GM12878 (cell line): ENCODE measurements around the gene NSD2. TPM values are rescaled to one million over a fixed set of nuclear protein-coding genes. Genes with fewer than 3 reads are reported as not detected.
A peak's percentile ranks its signal among the peaks of the same experiment; 100 is the strongest.

Experiments
- ATAC-seq: fragments of 200-7000 bp; cut with Tn5 transposase; 3 replicates; pipeline ENCODE4 v1.9.1; 2020; ENCODE audit warnings: mild to moderate bottlenecking, moderate library complexity
- BruUV-seq: library from RNA; stranded (reverse); fragments of 400-500 nt; replicated peaks from 2 replicates; lab custom pipeline; 2021; lab: Mats Ljungman, UMichigan
- CTCF ChIA-PET: fragments of 300-600 bp; sonication (Branson Sonifier 250); formaldehyde crosslinking; extraction: SDS; loops from one replicate; lab custom pipeline; 2021; ENCODE audit warnings: inconsistent platforms; lab: Yijun Ruan, JAX
- POLR2A ChIA-PET: fragments of 350-600 bp; formaldehyde crosslinking; extraction: SDS; loops from one replicate; lab custom pipeline; 2021; ENCODE audit warnings: inconsistent platforms; lab: Charles Lee
- RAD21 ChIA-PET: fragments of 300-600 bp; sonication (Branson Sonifier 250); formaldehyde crosslinking; loops from one replicate; lab custom pipeline; 2023; ENCODE audit warnings: antibody characterized with exemption; ENCODE audit not compliant: unreplicated experiment; lab: Charles Lee
- SMC1A ChIA-PET: fragments of 300-600 bp; sonication (Branson Sonifier 250); formaldehyde crosslinking; loops from one replicate; lab custom pipeline; 2023; ENCODE audit not compliant: unreplicated experiment, uncharacterized antibody; lab: Charles Lee
- DNase-seq: peaks from one replicate; pipeline ENCODE4 v3.0.0-alpha.2; 2011; ENCODE audit warnings: low read depth, low spot score
- FAIRE-seq: peaks from 3 replicates; lab custom pipeline; 2011; peaks lifted over from hg19 to GRCh38; lab: Jason Lieb, UNC
- H2AFZ ChIP-seq: 2 replicates; pipeline ENCODE4 v1.6.0; 2011; ENCODE audit warnings: low read depth, low read length, control low read depth; ENCODE audit not compliant: control insufficient read depth
- H3K27ac ChIP-seq: 2 replicates; pipeline ENCODE4 v1.5.1; 2011; ENCODE audit warnings: control low read depth; ENCODE audit not compliant: control insufficient read depth, insufficient read depth
- H3K27me3 ChIP-seq, 2 experiments: replicated peaks in 1 of 2; 2 replicates each; pipeline versions ENCODE4 v1.6.0 to v1.6.1; 2011; ENCODE audit warnings: low read length in 1 of 2; ENCODE audit not compliant: control insufficient read depth in 2 of 2, insufficient read depth in 2 of 2
- H3K36me3 ChIP-seq, 2 experiments: 2 replicates each; pipeline ENCODE4 v1.5.1; 2011; ENCODE audit warnings: low read length in 1 of 2; ENCODE audit not compliant: control insufficient read depth in 2 of 2, insufficient read depth in 2 of 2
- H3K4me1 ChIP-seq: 2 replicates; pipeline ENCODE4 v1.6.1; 2011; ENCODE audit warnings: mild to moderate bottlenecking, low read length, moderate library complexity, mixed read lengths; ENCODE audit not compliant: control insufficient read depth, insufficient read depth
- H3K4me2 ChIP-seq: 2 replicates; pipeline ENCODE4 v1.6.0; 2011; ENCODE audit warnings: control low read depth; ENCODE audit not compliant: control insufficient read depth, insufficient read depth
- H3K4me3 ChIP-seq: fragments of 200-600 bp; sonication (generic); 2 replicates; pipeline ENCODE4 v1.5.1; 2016
- H3K79me2 ChIP-seq: 2 replicates; pipeline ENCODE4 v1.6.0; 2011; ENCODE audit warnings: low read length; ENCODE audit not compliant: control insufficient read depth, insufficient read depth
- H3K9ac ChIP-seq: 2 replicates; pipeline ENCODE4 v1.8.0; 2011; ENCODE audit warnings: low read length, control low read depth, mixed read lengths; ENCODE audit not compliant: control insufficient read depth, insufficient read depth
- H3K9me3 ChIP-seq: replicated peaks from 3 replicates; pipeline ENCODE4 v1.5.1; 2011; ENCODE audit warnings: mild to moderate bottlenecking, low read length; ENCODE audit not compliant: control insufficient read depth, insufficient read depth
- H4K20me1 ChIP-seq: 2 replicates; pipeline ENCODE4 v1.6.0; 2011; ENCODE audit not compliant: control insufficient read depth, insufficient read depth
- ETV6 ChIP-seq, 2 experiments: fragments of 450-650 bp in 1 of 2; IDR thresholded peaks in 1 of 2; conservative IDR thresholded peaks in 1 of 2; 2 replicates each; pipeline ENCODE4 v1.6.1; 2014; ENCODE audit warnings: antibody characterized with exemption in 1 of 2, borderline replicate concordance in 1 of 2, low read depth in 1 of 2, mild to moderate bottlenecking in 1 of 2, moderate library complexity in 1 of 2
- NFXL1 ChIP-seq: fragments of 450-650 bp; IDR thresholded peaks from 2 replicates; pipeline ENCODE4 v1.6.1; 2017; ENCODE audit warnings: antibody characterized with exemption, mild to moderate bottlenecking, borderline replicate concordance
- RAD51 ChIP-seq: fragments of 450-650 bp; IDR thresholded peaks from 2 replicates; pipeline ENCODE4 v1.6.1; 2016; ENCODE audit warnings: moderate library complexity, mild to moderate bottlenecking, inconsistent platforms
- RUNX3 ChIP-seq: IDR thresholded peaks from 2 replicates; pipeline ENCODE4 v1.6.1; 2012; ENCODE audit warnings: low read length, inconsistent platforms
- TCF12 ChIP-seq: IDR thresholded peaks from 2 replicates; pipeline ENCODE4 v1.6.1; 2011; ENCODE audit warnings: low read depth, mild to moderate bottlenecking, low read length
- WRNIP1 ChIP-seq: IDR thresholded peaks from 2 replicates; pipeline ENCODE4 v1.6.1; 2011; ENCODE audit warnings: low read depth, low read length, improper control_type of control experiment, borderline replicate concordance
- ZNF384 ChIP-seq: IDR thresholded peaks from 2 replicates; pipeline ENCODE4 v1.6.1; 2012; ENCODE audit warnings: low read depth, mild to moderate bottlenecking, low read length, improper control_type of control experiment, borderline replicate concordance
- WGBS: methylation state at CpG from one replicate; pipeline ENCODE4 v1.1.6; 2016; ENCODE audit warnings: low lambda C conversion rate; ENCODE audit not compliant: insufficient replicate concordance, insufficient coverage; ENCODE audit errors: missing lambda C conversion rate; 5-methylcytosine and 5-hydroxymethylcytosine counted together
- in situ Hi-C: fragments of 300-500 bp; cut with MboI; formaldehyde crosslinking; loops from 9 replicates; pipeline ENCODE4 v1.14.3; 2018; ENCODE audit warnings: mixed read lengths
- intact Hi-C: fragments of 100-400 bp; cut with micrococcal nuclease; formaldehyde crosslinking; loops from one replicate; pipeline ENCODE4 v1.14.2; 2022; ENCODE audit not compliant: unreplicated experiment
- polyA plus RNA-seq, 11 experiments: library from polyadenylated mRNA; depleted of rRNA in 4 of 11; unstranded in 6 of 11; stranded (reverse) in 5 of 11; fragments of >200 nt; fragmentation: Nextera tagmentation in 4 of 11; fragmentation: Illumina TruSeq in 1 of 11; extraction: Ambion mirVana in 4 of 11; extraction: Trizol in 1 of 11; gene quantifications; 1 replicate in 1 of 11; 2 replicates in 10 of 11; pipeline versions ENCODE4 v1.2.1 to v1.2.3, GENCODE V29; 2011 to 2016; ENCODE audit warnings: inconsistent platforms in 2 of 11, missing spikeins in 2 of 11, low read depth in 1 of 11
- total RNA-seq, 4 experiments: library from RNA; depleted of rRNA in 3 of 4; stranded (reverse); fragments of >200 nt in 3 of 4; fragmentation: Illumina TruSeq in 1 of 4; extraction: Trizol in 1 of 4; gene quantifications; 2 replicates each; pipeline versions ENCODE4 v1.2.1 to v1.2.3, GENCODE V29; 2013 to 2021
- TF ChIP-seq, protein P1 (sequence below): fragments of 450-650 bp; IDR thresholded peaks from 2 replicates; pipeline ENCODE4 v1.6.1; 2017; ENCODE audit warnings: low read depth, mild to moderate bottlenecking, moderate library complexity

NSD2 gene
- total and polyA plus RNA-seq, 10 of the 15 experiments (the other 5 are each of a cell fraction or from before 2014, with no cell fraction given): 8.6 to 139 (median 67.2) TPM

DNA sequence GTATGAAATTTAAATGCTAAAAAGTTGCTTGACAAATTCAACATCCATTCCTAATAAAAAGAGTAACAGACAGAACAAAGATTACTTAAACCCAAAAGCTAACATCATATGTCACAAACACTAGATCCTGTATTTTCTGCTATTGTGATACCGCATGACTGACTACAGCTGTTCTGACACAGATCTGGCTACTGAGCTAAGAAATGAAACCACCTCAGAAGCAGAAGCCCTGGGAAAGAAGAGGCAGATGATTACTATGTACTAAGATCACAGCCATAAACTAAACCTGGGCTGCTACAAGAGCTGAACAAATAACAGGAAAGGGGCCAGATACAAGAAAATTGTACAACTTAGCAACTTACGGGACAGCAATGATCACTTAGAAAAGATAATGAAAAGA is 24.6 kb upstream of the NSD2 start:
- no peaks in the 10 kb centered on the region for H3K9me3 ChIP-seq
- intact Hi-C loops: no loop called here
- ChIA-PET SMC1A (interaction anchor here (0.7 to 1.7 kb wide), 4 partner anchors 13 to 153 kb away, joined by 3 to 4 read pairs (median 4); no protein-coding TSS in a partner anchor), RAD21 (no interaction called here), CTCF (interaction anchor here (0.8 to 2.9 kb wide), 6 partner anchors 8 to 153 kb away, joined by 3 to 11 read pairs (median 4); no protein-coding TSS in a partner anchor), POLR2A (interaction anchor here (0.5 kb wide), 1 partner anchor 929 kb away, joined by 3 read pairs; no protein-coding TSS in a partner anchor)
- TSS peak; percentile 43 for BruUV-seq
- no peak overlapping the region for H3K4me2 ChIP-seq
- H2AFZ ChIP-seq: no peak overlapping the region
- no peaks in the 10 kb centered on the region for H4K20me1 ChIP-seq
- peak overlapping the region; percentile 28; the same call in 1 of the 2 replicates for H3K27ac ChIP-seq
- in situ Hi-C loops: no loop called here
- 55% methylated on average over 2 of the region's 2 CpGs for WGBS
- no peak for TF ChIP-seq WRNIP1
- 0 out of 2 replicates have a peak, but pooled peaks have one; percentile 17 for TF ChIP-seq RUNX3
- no peak for TF ChIP-seq RAD51
- no peak for TF ChIP-seq NFXL1
- TF ChIP-seq, protein P1, sequence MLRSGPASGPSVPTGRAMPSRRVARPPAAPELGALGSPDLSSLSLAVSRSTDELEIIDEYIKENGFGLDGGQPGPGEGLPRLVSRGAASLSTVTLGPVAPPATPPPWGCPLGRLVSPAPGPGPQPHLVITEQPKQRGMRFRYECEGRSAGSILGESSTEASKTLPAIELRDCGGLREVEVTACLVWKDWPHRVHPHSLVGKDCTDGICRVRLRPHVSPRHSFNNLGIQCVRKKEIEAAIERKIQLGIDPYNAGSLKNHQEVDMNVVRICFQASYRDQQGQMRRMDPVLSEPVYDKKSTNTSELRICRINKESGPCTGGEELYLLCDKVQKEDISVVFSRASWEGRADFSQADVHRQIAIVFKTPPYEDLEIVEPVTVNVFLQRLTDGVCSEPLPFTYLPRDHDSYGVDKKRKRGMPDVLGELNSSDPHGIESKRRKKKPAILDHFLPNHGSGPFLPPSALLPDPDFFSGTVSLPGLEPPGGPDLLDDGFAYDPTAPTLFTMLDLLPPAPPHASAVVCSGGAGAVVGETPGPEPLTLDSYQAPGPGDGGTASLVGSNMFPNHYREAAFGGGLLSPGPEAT: no peak
- 0 out of 2 replicates have a peak, but pooled peaks have one; percentile 18 for TF ChIP-seq TCF12
- TF ChIP-seq ZNF384: no peak
- no peak for TF ChIP-seq ETV6 (conservative IDR thresholded peaks at IDR 0.05 in 1 of 2, IDR thresholded peaks at IDR 0.05 in 1 of 2; ENCODE audit: borderline replicate concordance in 1 of 2, low read depth in 1 of 2)
- H3K4me3 ChIP-seq: no peak overlapping the region
- peak; percentile 30; the same call in 1 of the 3 replicates for ATAC-seq
- FAIRE-seq: no peak
- no peaks in the 10 kb centered on the region for H3K27me3 ChIP-seq
- H3K36me3 ChIP-seq: peaks cover 12 to 13% of the 10 kb centered on the region in 2 experiments; a peak in 3 of 4 replicates
- no peak for DNase-seq
- peaks cover 15% of the 10 kb centered on the region for H3K79me2 ChIP-seq
- peaks cover 16% of the 10 kb centered on the region for H3K4me1 ChIP-seq
- H3K9ac ChIP-seq: no peak overlapping the region
